Measurements from ENCODE around the gene FGF14.

FGF14 gene

GRCh38 chr13:101736566-101736965, 665.3 kb downstream of the FGF14 start:
- H3K36me3 ChIP-seq (ENCODE audit: control insufficient read depth in 1 of 2, insufficient read depth in 2 of 2, low read length in 2 of 2), result no peaks in the 10 kb centered on the region
- H3K27me3 ChIP-seq (ENCODE audit: low read depth, low read length), result no peaks in the 10 kb centered on the region
- no peaks in the 10 kb centered on the region for H3K4me1 ChIP-seq (ENCODE audit: control insufficient read depth in 1 of 2, insufficient read depth in 2 of 2, low read length in 2 of 2)
- H3K4me3 ChIP-seq (ENCODE audit: low read depth in 1 of 2, low read length in 2 of 2), result no peak overlapping the region
- no peak overlapping the region for H3K27ac ChIP-seq (ENCODE audit: low read length)
- H3K9me3 ChIP-seq (ENCODE audit: control insufficient read depth in 1 of 2, low read length in 2 of 2), result no peaks in the 10 kb centered on the region

- H3K36me3 ChIP-seq (ENCODE audit: control insufficient read depth in 1 of 2, insufficient read depth in 2 of 2, low read length in 2 of 2), result no peaks in the 10 kb centered on the region
- H3K27ac ChIP-seq (ENCODE audit: low read length), result no peak overlapping the region
- no peaks in the 10 kb centered on the region for H3K27me3 ChIP-seq (ENCODE audit: low read depth, low read length)
- no peaks in the 10 kb centered on the region for H3K4me1 ChIP-seq (ENCODE audit: control insufficient read depth in 1 of 2, insufficient read depth in 2 of 2, low read length in 2 of 2)
- no peaks in the 10 kb centered on the region for H3K9me3 ChIP-seq (ENCODE audit: control insufficient read depth in 1 of 2, low read length in 2 of 2)
- no peak overlapping the region for H3K4me3 ChIP-seq (ENCODE audit: low read depth in 1 of 2, low read length in 2 of 2)
Observed at GRCh38 chr13:101730420-101731000, 671.3 kb downstream of the FGF14 start.

DNA sequence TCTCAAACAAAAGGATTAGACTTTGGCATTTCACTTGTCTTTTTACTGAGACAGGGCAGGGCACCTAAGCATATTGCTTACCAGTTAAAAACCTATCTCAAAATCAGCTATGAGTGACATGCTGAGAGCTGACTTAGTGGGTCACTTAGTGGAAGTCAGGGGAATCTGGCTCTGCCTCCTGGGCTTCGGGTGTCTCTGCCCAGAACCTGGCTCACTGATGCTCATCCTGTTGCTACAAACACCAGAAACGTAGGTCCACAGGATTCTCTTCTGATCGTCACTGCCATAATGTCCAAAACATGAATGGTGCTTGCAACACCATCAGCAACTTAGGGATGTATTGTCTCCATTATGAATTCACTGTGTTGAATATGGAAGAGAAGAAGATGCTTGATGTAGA, 673.2 kb downstream of the FGF14 start:
- Histone ChIP-seq H3K27me3 (ENCODE audit: low read depth, low read length) (no peaks in the 10 kb centered on the region), H3K4me3 (ENCODE audit: low read depth in 1 of 2, low read length in 2 of 2) (no peak overlapping the region), H3K27ac (ENCODE audit: low read length) (no peak overlapping the region), H3K36me3 (ENCODE audit: control insufficient read depth in 1 of 2, insufficient read depth in 2 of 2, low read length in 2 of 2) (no peaks in the 10 kb centered on the region), H3K9me3 (ENCODE audit: control insufficient read depth in 1 of 2, low read length in 2 of 2) (no peaks in the 10 kb centered on the region), H3K4me1 (ENCODE audit: control insufficient read depth in 1 of 2, insufficient read depth in 2 of 2, low read length in 2 of 2) (no peaks in the 10 kb centered on the region)

DNA sequence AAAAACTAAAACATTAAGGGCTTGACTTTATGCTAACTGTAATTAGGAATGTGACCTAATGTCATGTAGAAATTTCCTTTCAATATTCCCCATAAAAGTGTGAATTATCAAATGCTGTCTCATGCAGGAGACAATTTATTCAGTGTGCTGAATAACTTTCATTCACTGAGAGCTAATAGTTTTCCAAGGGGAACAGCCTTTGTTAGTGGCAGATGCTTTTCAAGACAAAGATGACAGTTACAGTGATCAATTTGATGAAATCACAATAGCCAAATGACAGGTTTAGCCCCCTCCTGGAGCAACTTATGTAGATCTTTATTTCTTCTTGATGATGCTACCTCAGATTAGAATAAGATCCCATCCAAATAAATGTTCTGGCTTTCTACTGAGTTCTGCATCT, 673.8 kb downstream of the FGF14 start:
- H3K36me3 ChIP-seq (ENCODE audit: control insufficient read depth in 1 of 2, insufficient read depth in 2 of 2, low read length in 2 of 2), result no peaks in the 10 kb centered on the region
- no peak overlapping the region for H3K4me3 ChIP-seq (ENCODE audit: low read depth in 1 of 2, low read length in 2 of 2)
- H3K4me1 ChIP-seq (ENCODE audit: control insufficient read depth in 1 of 2, insufficient read depth in 2 of 2, low read length in 2 of 2), result no peaks in the 10 kb centered on the region
- no peaks in the 10 kb centered on the region for H3K27me3 ChIP-seq (ENCODE audit: low read depth, low read length)
- no peak overlapping the region for H3K27ac ChIP-seq (ENCODE audit: low read length)
- no peaks in the 10 kb centered on the region for H3K9me3 ChIP-seq (ENCODE audit: control insufficient read depth in 1 of 2, low read length in 2 of 2)

GRCh38 chr13:101727118-101727517, 674.7 kb downstream of the FGF14 start:
- no peak overlapping the region for H3K4me3 ChIP-seq (ENCODE audit: low read depth in 1 of 2, low read length in 2 of 2)
- H3K27me3 ChIP-seq (ENCODE audit: low read depth, low read length), result no peaks in the 10 kb centered on the region
- no peaks in the 10 kb centered on the region for H3K36me3 ChIP-seq (ENCODE audit: control insufficient read depth in 1 of 2, insufficient read depth in 2 of 2, low read length in 2 of 2)
- no peaks in the 10 kb centered on the region for H3K9me3 ChIP-seq (ENCODE audit: control insufficient read depth in 1 of 2, low read length in 2 of 2)
- H3K27ac ChIP-seq (ENCODE audit: low read length), result no peak overlapping the region
- no peaks in the 10 kb centered on the region for H3K4me1 ChIP-seq (ENCODE audit: control insufficient read depth in 1 of 2, insufficient read depth in 2 of 2, low read length in 2 of 2)

DNA sequence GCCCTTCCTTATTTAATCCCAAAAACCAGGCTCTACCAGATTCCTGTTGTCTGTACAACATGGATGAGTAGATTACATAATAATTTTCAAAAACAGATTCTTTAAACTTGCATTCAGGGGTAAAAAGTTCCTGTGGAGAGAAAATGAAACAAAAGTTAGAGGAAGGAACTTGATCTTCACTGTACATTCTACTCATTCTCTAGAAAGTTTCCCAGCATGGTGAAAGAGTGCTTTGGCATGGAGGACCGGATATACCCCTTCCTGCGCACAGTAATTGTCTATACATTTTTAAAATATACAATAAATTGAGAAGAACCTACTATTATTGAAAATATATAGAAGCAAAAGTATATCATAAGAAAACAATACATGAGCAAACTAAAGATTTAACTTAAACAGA, 675.2 kb downstream of the FGF14 start:
- Histone ChIP-seq H3K27me3 (ENCODE audit: low read depth, low read length) (no peaks in the 10 kb centered on the region), H3K4me3 (ENCODE audit: low read depth in 1 of 2, low read length in 2 of 2) (no peak overlapping the region), H3K27ac (ENCODE audit: low read length) (no peak overlapping the region), H3K36me3 (ENCODE audit: control insufficient read depth in 1 of 2, insufficient read depth in 2 of 2, low read length in 2 of 2) (no peaks in the 10 kb centered on the region), H3K9me3 (ENCODE audit: control insufficient read depth in 1 of 2, low read length in 2 of 2) (no peaks in the 10 kb centered on the region), H3K4me1 (ENCODE audit: control insufficient read depth in 1 of 2, insufficient read depth in 2 of 2, low read length in 2 of 2) (no peaks in the 10 kb centered on the region)

- H3K36me3 ChIP-seq (ENCODE audit: control insufficient read depth in 1 of 2, insufficient read depth in 2 of 2, low read length in 2 of 2), result no peaks in the 10 kb centered on the region
- no peaks in the 10 kb centered on the region for H3K9me3 ChIP-seq (ENCODE audit: control insufficient read depth in 1 of 2, low read length in 2 of 2)
- no peaks in the 10 kb centered on the region for H3K27me3 ChIP-seq (ENCODE audit: low read depth, low read length)
- H3K4me3 ChIP-seq (ENCODE audit: low read depth in 1 of 2, low read length in 2 of 2), result no peak overlapping the region
- no peak overlapping the region for H3K27ac ChIP-seq (ENCODE audit: low read length)
- no peaks in the 10 kb centered on the region for H3K4me1 ChIP-seq (ENCODE audit: control insufficient read depth in 1 of 2, insufficient read depth in 2 of 2, low read length in 2 of 2)
Observed at GRCh38 chr13:101718496-101718895, 683.4 kb downstream of the FGF14 start.

DNA sequence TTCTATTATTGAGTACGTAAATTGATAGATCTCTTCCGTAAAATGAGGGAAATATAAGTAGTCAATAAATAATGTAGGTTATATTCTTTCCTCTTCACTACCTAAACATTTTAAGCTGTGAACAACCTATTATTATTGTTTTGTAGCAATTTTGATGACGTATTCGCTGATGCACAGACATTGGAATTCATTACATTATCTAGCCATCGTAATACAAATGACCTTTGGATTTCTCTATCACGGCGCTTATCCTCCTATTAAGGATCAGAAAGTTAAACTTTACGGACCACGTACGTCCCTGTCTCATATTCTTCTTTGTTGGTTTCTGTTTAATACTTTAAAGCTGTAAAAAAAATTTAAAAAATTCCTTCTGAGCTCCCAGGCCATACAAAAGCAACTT, 684.5 kb downstream of the FGF14 start:
- no peaks in the 10 kb centered on the region for H3K36me3 ChIP-seq (ENCODE audit: control insufficient read depth in 1 of 2, insufficient read depth in 2 of 2, low read length in 2 of 2)
- no peak overlapping the region for H3K27ac ChIP-seq (ENCODE audit: low read length)
- H3K4me3 ChIP-seq (ENCODE audit: low read depth in 1 of 2, low read length in 2 of 2), result no peak overlapping the region
- H3K9me3 ChIP-seq (ENCODE audit: control insufficient read depth in 1 of 2, low read length in 2 of 2), result no peaks in the 10 kb centered on the region
- H3K27me3 ChIP-seq (ENCODE audit: low read depth, low read length), result no peaks in the 10 kb centered on the region
- H3K4me1 ChIP-seq (ENCODE audit: control insufficient read depth in 1 of 2, insufficient read depth in 2 of 2, low read length in 2 of 2), result no peaks in the 10 kb centered on the region

DNA sequence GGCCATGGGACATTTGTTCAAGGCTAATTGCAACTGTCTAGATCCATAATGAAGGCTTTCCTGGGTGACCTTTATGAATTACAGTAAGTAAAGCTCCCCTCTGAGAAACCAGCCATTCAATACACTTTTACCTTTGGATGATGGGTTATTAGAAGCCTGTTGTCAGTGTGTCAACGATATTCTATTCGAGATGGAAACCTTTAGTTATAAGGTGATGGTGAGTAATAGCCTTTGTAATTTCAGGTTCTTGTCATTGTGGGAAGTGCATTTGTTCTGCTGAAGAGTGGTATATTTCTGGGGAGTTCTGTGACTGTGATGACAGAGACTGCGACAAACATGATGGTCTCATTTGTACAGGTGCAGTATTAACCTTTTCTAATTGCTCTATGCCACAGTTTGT, 687.7 kb downstream of the FGF14 start:
- Histone ChIP-seq H3K27ac (ENCODE audit: low read length) (no peak overlapping the region), H3K9me3 (ENCODE audit: control insufficient read depth in 1 of 2, low read length in 2 of 2) (no peaks in the 10 kb centered on the region), H3K36me3 (ENCODE audit: control insufficient read depth in 1 of 2, insufficient read depth in 2 of 2, low read length in 2 of 2) (no peaks in the 10 kb centered on the region), H3K4me1 (ENCODE audit: control insufficient read depth in 1 of 2, insufficient read depth in 2 of 2, low read length in 2 of 2) (no peaks in the 10 kb centered on the region), H3K4me3 (ENCODE audit: low read depth in 1 of 2, low read length in 2 of 2) (no peak overlapping the region), H3K27me3 (ENCODE audit: low read depth, low read length) (no peaks in the 10 kb centered on the region)

- no peaks in the 10 kb centered on the region for H3K4me1 ChIP-seq (ENCODE audit: control insufficient read depth in 1 of 2, insufficient read depth in 2 of 2, low read length in 2 of 2)
- no peaks in the 10 kb centered on the region for H3K36me3 ChIP-seq (ENCODE audit: control insufficient read depth in 1 of 2, insufficient read depth in 2 of 2, low read length in 2 of 2)
- no peak overlapping the region for H3K27ac ChIP-seq (ENCODE audit: low read length)
- no peaks in the 10 kb centered on the region for H3K9me3 ChIP-seq (ENCODE audit: control insufficient read depth in 1 of 2, low read length in 2 of 2)
- H3K4me3 ChIP-seq (ENCODE audit: low read depth in 1 of 2, low read length in 2 of 2), result no peak overlapping the region
- no peaks in the 10 kb centered on the region for H3K27me3 ChIP-seq (ENCODE audit: low read depth, low read length)
Observed at GRCh38 chr13:101712026-101712348, 689.9 kb downstream of the FGF14 start.

DNA sequence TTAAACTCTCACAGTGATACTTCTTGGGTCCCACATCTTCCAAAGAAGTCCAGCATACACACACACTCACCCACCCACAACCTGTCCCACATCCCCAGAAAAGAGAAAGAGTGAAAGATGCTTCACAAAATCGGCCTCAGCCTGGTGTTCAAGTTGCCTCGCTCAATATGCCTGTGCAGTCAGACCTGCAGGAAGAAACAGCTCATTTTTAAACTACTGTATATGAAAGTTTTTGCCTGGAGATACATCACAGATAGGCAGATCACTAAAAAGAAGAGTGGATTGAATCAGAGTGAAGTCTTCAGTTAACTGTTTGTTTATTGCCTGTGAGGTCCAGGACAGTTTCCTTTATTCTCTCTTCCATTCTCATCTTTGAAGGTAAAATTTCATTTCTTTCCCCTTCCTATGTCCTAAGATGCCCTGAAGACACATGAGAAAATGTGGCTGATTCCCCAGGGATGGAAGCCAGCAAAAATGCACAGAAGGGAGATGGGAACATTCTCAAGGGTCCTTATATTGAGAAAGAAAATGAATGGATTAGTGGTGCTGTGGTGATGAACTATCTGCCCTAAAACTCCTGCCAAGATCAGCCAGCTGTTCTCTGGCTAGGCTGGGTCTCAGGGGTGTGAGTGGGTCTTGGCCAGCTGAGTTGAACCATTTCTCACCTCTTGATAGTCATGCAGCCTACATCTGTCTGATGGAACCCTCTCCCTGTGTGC, 690.4 kb downstream of the FGF14 start:
- Histone ChIP-seq H3K4me3 (ENCODE audit: low read depth in 1 of 2, low read length in 2 of 2) (no peak overlapping the region), H3K27me3 (ENCODE audit: low read depth, low read length) (no peaks in the 10 kb centered on the region), H3K36me3 (ENCODE audit: control insufficient read depth in 1 of 2, insufficient read depth in 2 of 2, low read length in 2 of 2) (no peaks in the 10 kb centered on the region), H3K9me3 (ENCODE audit: control insufficient read depth in 1 of 2, low read length in 2 of 2) (no peaks in the 10 kb centered on the region), H3K4me1 (ENCODE audit: control insufficient read depth in 1 of 2, insufficient read depth in 2 of 2, low read length in 2 of 2) (no peaks in the 10 kb centered on the region), H3K27ac (ENCODE audit: low read length) (no peak overlapping the region)

GRCh38 chr13:101709952-101710351, 691.9 kb downstream of the FGF14 start:
- no peak overlapping the region for H3K27ac ChIP-seq (ENCODE audit: low read length)
- no peaks in the 10 kb centered on the region for H3K27me3 ChIP-seq (ENCODE audit: low read depth, low read length)
- no peaks in the 10 kb centered on the region for H3K4me1 ChIP-seq (ENCODE audit: control insufficient read depth in 1 of 2, insufficient read depth in 2 of 2, low read length in 2 of 2)
- H3K4me3 ChIP-seq (ENCODE audit: low read depth in 1 of 2, low read length in 2 of 2), result no peak overlapping the region
- H3K36me3 ChIP-seq (ENCODE audit: control insufficient read depth in 1 of 2, insufficient read depth in 2 of 2, low read length in 2 of 2), result no peaks in the 10 kb centered on the region
- no peaks in the 10 kb centered on the region for H3K9me3 ChIP-seq (ENCODE audit: control insufficient read depth in 1 of 2, low read length in 2 of 2)

Measured in muscle layer of duodenum (tissue), 2 donors.